Gastrocnemius medialis (tissue), 4 donors: Measurements from ENCODE around the gene PCNA.

Experiments used
- CTCF ChIP-seq, 5 experiments: fragments of 450-650 bp in 3 of 5; fragments of 200-600 bp in 2 of 5; sonication (generic) in 2 of 5; IDR thresholded peaks in 4 of 5; conservative IDR thresholded peaks in 1 of 5; 1 replicate in 4 of 5; 2 replicates in 1 of 5; pipeline ENCODE4 v1.5.1; 2016 to 2019; ENCODE audit warnings: antibody characterized with exemption in 5 of 5, mild to moderate bottlenecking in 3 of 5, moderate library complexity in 3 of 5
- POLR2A ChIP-seq, 2 donors: fragments of 450-650 bp; IDR thresholded peaks; one replicate each; pipeline ENCODE4 v1.6.1; 2017; ENCODE audit warnings: antibody characterized with exemption in 2 of 2, mild to moderate bottlenecking in 2 of 2, moderate library complexity in 2 of 2

GRCh38 chr20:5091902-5092301, 27.9 kb downstream of the PCNA start:
- no peak for TF ChIP-seq CTCF (IDR thresholded peaks at IDR 0.05 in 4 of 5, conservative IDR thresholded peaks at IDR 0.05 in 1 of 5)
- no peak for TF ChIP-seq POLR2A (IDR thresholded peaks at IDR 0.05)
